Calu3 (cell line): Measurements from ENCODE around the gene DEAF1. TPM values are rescaled to one million over a fixed set of nuclear protein-coding genes. Genes with fewer than 3 reads are reported as not detected.
"Not testable (repeated sequence)": the region's sequence is repeated elsewhere in the genome, so short reads cannot be mapped to it uniquely, and the experiment has no call there.

Experiments used
- Bru-seq: library from RNA; stranded (reverse); fragments of 400-500 nt; gene quantifications from one replicate; lab custom pipeline; 2021; lab: Mats Ljungman, UMichigan
- BruChase-seq, 2 experiments: library from RNA; stranded (reverse); fragments of 400-500 nt; gene quantifications; one replicate each; lab custom pipeline; 2021; lab: Mats Ljungman, UMichigan
- BruUV-seq: library from RNA; stranded (reverse); fragments of 400-500 nt; replicated peaks from 2 replicates; lab custom pipeline; 2021; lab: Mats Ljungman, UMichigan
- CTCF ChIA-PET: fragments of 300-600 bp; sonication (Branson Sonifier 250); formaldehyde crosslinking; loops from one replicate; lab custom pipeline; 2022; ENCODE audit warnings: antibody characterized with exemption; lab: Charles Lee
- DNase-seq: peaks from one replicate; pipeline ENCODE4 v3.0.0; 2022
- H3K27ac Mint-ChIP-seq: one replicate; pipeline ENCODE4 v1.8.0; 2022; ENCODE audit warnings: mixed read lengths; ENCODE audit not compliant: unreplicated experiment
- H3K27me3 Mint-ChIP-seq: one replicate; pipeline ENCODE4 v1.8.0; 2022; ENCODE audit warnings: mixed read lengths; ENCODE audit not compliant: unreplicated experiment
- H3K36me3 Mint-ChIP-seq: one replicate; pipeline ENCODE4 v1.8.0; 2022; ENCODE audit warnings: mild to moderate bottlenecking, moderate library complexity, mixed read lengths; ENCODE audit not compliant: insufficient read depth, unreplicated experiment
- H3K4me1 Mint-ChIP-seq: one replicate; pipeline ENCODE4 v1.8.0; 2022; ENCODE audit warnings: mild to moderate bottlenecking, low read depth, mixed read lengths; ENCODE audit not compliant: unreplicated experiment
- H3K4me3 Mint-ChIP-seq: one replicate; pipeline ENCODE4 v1.8.0; 2022; ENCODE audit warnings: mild to moderate bottlenecking, low read depth, moderate library complexity, mixed read lengths; ENCODE audit not compliant: unreplicated experiment
- H3K9me3 Mint-ChIP-seq: one replicate; pipeline ENCODE4 v1.8.0; 2022; ENCODE audit warnings: low read depth, mixed read lengths; ENCODE audit not compliant: unreplicated experiment
- intact Hi-C: fragments of 100-400 bp; cut with micrococcal nuclease; formaldehyde crosslinking; loops from one replicate; pipeline ENCODE4 v1.10.0; 2022; ENCODE audit not compliant: unreplicated experiment
- long read RNA-seq: library from polyadenylated mRNA; stranded (forward); transcript quantifications from one replicate; pipeline ENCODE4 v2.0.0, GENCODE V29; 2022
- total RNA-seq: library from RNA; stranded (reverse); gene quantifications from 2 replicates; pipeline ENCODE4 v1.2.3, GENCODE V29; 2022
- TF ChIP-seq, protein P1 (sequence below): fragments of 200-600 bp; IDR thresholded peaks from one replicate; pipeline ENCODE4 v1.8.0; 2022; ENCODE audit warnings: antibody characterized with exemption; ENCODE audit not compliant: unreplicated experiment

Gene DEAF1, protein sequence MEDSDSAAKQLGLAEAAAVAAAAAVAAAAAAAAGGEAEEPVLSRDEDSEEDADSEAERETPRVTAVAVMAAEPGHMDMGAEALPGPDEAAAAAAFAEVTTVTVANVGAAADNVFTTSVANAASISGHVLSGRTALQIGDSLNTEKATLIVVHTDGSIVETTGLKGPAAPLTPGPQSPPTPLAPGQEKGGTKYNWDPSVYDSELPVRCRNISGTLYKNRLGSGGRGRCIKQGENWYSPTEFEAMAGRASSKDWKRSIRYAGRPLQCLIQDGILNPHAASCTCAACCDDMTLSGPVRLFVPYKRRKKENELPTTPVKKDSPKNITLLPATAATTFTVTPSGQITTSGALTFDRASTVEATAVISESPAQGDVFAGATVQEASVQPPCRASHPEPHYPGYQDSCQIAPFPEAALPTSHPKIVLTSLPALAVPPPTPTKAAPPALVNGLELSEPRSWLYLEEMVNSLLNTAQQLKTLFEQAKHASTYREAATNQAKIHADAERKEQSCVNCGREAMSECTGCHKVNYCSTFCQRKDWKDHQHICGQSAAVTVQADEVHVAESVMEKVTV
- total RNA-seq, result 57.0 and 59.0 TPM in 2 replicates
- Bru-seq, nascent RNA, result percentile 68 among the genes with signal in this experiment
- BruChase-seq, experiment 1, labeled RNA remaining after a 6-hour chase, result percentile 87 among the genes with signal in this experiment
- percentile 84 among the genes with signal in this experiment for BruChase-seq, experiment 2, labeled RNA remaining after a 2-hour chase
- long read RNA-seq, transcript DEAF1-201 (12 exons, 2,500 nt), result major isoform, 28 of 70 reads
- long read RNA-seq, partial matches to known transcripts, result 11 of 70 reads
- long read RNA-seq, other reads (novel, unspliced or antisense), result 30 of 70 reads

DNA sequence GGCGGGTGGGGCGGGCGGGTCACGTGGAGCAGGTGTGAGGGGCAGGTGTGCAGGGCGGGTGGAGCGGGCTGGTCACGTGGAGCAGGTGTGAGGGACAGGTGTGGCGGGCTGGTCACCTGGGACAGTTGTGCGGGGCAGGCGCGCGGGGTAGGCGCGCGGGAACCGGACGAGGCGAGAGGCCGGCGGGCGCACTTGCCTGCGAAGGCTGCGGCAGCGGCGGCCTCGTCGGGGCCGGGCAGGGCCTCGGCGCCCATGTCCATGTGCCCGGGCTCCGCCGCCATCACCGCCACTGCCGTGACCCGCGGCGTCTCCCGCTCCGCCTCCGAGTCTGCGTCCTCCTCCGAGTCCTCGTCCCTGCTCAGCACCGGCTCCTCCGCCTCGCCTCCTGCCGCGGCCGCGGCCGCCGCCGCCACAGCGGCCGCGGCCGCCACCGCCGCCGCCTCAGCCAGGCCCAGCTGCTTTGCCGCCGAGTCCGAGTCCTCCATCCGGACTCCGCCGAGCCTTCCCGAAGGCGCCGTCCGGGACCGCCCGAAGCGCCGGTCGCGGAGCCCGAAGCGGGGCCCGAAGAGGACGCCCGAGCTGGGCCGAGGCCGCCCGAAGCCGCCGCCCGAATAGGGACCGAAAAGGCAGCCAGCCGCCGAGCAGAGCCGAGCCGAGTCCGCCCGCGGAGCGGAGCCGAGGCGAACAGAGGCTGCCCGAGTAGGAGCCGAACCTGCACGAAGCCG is at the start of gene DEAF1:
DEAF1 (minus strand) TSS at position 660 of the 725 bp plus-strand sequence; CDS start at position 485, 175 bp downstream.
- CTCF ChIA-PET, result interaction anchor here (1.1 to 2.7 kb wide), 5 partner anchors 18 to 140 kb away, joined by 3 to 11 read pairs (median 5); no protein-coding TSS in a partner anchor
- H3K4me3 Mint-ChIP-seq, result peak within 1 kb of the TSS; percentile 77
- no peaks in the 10 kb centered on the region for H3K9me3 Mint-ChIP-seq
- TF ChIP-seq, protein P1, sequence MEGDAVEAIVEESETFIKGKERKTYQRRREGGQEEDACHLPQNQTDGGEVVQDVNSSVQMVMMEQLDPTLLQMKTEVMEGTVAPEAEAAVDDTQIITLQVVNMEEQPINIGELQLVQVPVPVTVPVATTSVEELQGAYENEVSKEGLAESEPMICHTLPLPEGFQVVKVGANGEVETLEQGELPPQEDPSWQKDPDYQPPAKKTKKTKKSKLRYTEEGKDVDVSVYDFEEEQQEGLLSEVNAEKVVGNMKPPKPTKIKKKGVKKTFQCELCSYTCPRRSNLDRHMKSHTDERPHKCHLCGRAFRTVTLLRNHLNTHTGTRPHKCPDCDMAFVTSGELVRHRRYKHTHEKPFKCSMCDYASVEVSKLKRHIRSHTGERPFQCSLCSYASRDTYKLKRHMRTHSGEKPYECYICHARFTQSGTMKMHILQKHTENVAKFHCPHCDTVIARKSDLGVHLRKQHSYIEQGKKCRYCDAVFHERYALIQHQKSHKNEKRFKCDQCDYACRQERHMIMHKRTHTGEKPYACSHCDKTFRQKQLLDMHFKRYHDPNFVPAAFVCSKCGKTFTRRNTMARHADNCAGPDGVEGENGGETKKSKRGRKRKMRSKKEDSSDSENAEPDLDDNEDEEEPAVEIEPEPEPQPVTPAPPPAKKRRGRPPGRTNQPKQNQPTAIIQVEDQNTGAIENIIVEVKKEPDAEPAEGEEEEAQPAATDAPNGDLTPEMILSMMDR, result no peak
- no peaks in the 10 kb centered on the region for H3K27me3 Mint-ChIP-seq
- peak; percentile 97 for DNase-seq
- H3K4me1 Mint-ChIP-seq, result peaks cover 12% of the 10 kb centered on the region
- peaks cover 66% of the 10 kb centered on the region for H3K36me3 Mint-ChIP-seq
- intact Hi-C loops, result no loop called here
- no TSS peak for BruUV-seq
- H3K27ac Mint-ChIP-seq, result peak within 1 kb of the TSS; percentile 93

DNA sequence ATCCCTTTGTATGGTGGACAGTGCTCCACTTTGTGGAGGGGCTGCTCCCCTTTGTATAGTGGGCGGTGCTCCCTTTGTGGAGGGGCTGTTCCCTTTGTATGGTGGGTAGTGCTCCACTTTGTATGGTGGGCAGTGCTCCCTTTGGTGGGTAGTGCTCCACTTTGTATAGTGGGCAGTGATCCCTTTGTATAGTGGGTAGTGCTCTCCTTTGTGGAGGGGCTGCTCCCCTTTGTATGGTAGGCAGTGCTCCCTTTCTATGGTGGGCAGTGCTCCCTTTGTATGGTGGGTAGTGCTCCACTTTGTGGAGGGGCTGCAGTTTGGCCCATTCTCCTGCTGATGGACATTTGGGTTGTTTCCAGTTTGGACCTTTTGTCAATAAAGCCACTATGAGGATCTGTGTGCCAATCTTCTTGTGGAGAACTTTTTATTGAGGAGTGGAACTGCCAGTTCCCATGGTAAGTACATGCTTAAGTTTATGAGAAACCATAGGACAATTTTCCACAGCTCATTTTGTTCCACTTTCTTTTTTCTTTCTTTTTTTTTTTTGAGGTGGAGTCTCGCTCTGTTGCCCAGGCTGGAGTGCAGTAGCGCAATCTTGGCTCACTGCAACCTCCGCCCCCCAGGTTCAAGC is 47.7 kb upstream of the DEAF1 start:
- CTCF ChIA-PET, result no interaction called here
- BruUV-seq, result no TSS peak
- no peaks in the 10 kb centered on the region for H3K4me1 Mint-ChIP-seq
- H3K36me3 Mint-ChIP-seq, result peaks cover 15% of the 10 kb centered on the region
- H3K27me3 Mint-ChIP-seq, result no peaks in the 10 kb centered on the region
- DNase-seq, result no peak
- no peaks in the 10 kb centered on the region for H3K9me3 Mint-ChIP-seq
- no peak overlapping the region for H3K4me3 Mint-ChIP-seq
- H3K27ac Mint-ChIP-seq, result no peak overlapping the region
- intact Hi-C loops, result no loop called here
- TF ChIP-seq, protein P1, result no peak

DNA sequence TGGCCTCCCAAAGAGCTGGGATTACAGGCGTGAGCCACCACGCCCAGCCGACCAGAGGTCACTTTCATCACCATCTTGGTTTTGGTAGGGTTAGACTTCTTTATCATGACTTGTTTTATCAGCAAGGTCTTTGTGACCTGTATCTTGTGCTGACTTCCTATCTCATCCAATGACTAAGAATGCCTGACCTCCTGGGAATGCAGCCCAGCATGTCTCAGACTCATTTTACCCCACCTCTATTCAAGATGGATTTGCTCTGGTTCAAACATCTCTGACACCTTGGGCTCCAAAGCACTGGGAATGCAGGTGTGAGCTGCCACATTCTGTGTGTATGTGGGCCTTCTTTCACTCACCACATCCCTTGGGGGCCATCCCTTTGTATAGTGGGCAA is 47.1 kb upstream of the DEAF1 start:
- H3K36me3 Mint-ChIP-seq, result peaks cover 9% of the 10 kb centered on the region
- TF ChIP-seq, protein P1, result no peak
- DNase-seq, result no peak
- BruUV-seq, result no TSS peak
- CTCF ChIA-PET, result no interaction called here
- no peaks in the 10 kb centered on the region for H3K9me3 Mint-ChIP-seq
- intact Hi-C loops, result no loop called here
- no peaks in the 10 kb centered on the region for H3K27me3 Mint-ChIP-seq
- no peak overlapping the region for H3K27ac Mint-ChIP-seq
- H3K4me1 Mint-ChIP-seq, result no peaks in the 10 kb centered on the region
- H3K4me3 Mint-ChIP-seq, result no peak overlapping the region

DNA sequence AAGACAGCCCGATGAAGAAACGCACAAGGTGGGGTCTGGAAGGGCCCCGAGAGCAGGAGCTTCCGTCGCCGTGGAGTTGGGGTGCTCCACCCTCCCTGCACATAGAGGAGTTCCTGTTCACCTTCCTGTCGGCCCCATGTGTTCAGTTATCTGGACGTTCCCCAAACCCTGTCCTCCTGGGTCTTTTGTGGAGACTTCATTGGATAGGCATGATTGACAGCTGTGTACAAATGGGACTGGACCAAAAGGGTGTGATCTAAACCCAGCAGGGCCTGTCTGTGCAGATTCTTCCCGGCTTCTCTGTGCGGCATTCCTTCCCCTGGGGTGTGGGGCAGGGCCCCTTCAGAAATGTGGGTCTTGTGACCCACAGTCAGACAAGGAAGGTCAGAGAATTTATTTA is 42.9 kb upstream of the DEAF1 start:
- H3K36me3 Mint-ChIP-seq, H3K9me3 Mint-ChIP-seq, H3K27ac Mint-ChIP-seq, intact Hi-C loops, H3K27me3 Mint-ChIP-seq, H3K4me1 Mint-ChIP-seq, H3K4me3 Mint-ChIP-seq, BruUV-seq: not testable (repeated sequence)
- CTCF ChIA-PET, result interaction anchor here (0.7 to 0.9 kb wide), 2 partner anchors 8 to 349 kb away, joined by 3 read pairs; no protein-coding TSS in a partner anchor
- DNase-seq, result peak; percentile 50
